ENCODE measurements around the gene ILF2.

DNA sequence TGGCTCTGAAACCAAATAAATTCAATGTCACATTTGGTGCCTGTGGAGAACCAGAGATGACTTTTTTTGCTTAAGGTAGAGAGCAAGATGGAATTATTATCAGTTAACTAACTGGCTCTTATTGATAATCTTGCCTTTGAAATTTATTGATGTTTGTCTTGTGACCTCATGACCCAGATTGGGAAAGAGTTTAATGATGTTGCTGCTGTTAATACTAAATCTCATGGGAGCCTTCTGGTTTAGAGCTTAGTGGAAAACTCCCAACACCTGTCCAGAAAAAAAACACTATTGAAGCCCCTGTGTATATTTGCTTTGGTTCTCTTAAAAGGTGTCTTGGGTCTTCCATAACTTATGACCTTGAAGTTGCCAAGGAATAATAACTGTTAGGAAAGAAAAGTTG is 27.0 kb downstream of the ILF2 start:
- TF ChIP-seq, protein P1, sequence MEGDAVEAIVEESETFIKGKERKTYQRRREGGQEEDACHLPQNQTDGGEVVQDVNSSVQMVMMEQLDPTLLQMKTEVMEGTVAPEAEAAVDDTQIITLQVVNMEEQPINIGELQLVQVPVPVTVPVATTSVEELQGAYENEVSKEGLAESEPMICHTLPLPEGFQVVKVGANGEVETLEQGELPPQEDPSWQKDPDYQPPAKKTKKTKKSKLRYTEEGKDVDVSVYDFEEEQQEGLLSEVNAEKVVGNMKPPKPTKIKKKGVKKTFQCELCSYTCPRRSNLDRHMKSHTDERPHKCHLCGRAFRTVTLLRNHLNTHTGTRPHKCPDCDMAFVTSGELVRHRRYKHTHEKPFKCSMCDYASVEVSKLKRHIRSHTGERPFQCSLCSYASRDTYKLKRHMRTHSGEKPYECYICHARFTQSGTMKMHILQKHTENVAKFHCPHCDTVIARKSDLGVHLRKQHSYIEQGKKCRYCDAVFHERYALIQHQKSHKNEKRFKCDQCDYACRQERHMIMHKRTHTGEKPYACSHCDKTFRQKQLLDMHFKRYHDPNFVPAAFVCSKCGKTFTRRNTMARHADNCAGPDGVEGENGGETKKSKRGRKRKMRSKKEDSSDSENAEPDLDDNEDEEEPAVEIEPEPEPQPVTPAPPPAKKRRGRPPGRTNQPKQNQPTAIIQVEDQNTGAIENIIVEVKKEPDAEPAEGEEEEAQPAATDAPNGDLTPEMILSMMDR (IDR thresholded peaks at IDR 0.05 in 4 of 5, conservative IDR thresholded peaks at IDR 0.05 in 1 of 5): no peak
- no peak for TF ChIP-seq POLR2A (IDR thresholded peaks at IDR 0.05)
